Cortex of kidney (tissue), 1 donor: ENCODE data around the gene FBH1.
"Not testable (repeated sequence)": the region's sequence is repeated elsewhere in the genome, so short reads cannot be mapped to it uniquely, and the experiment has no call there.

Source experiments
- DNase-seq: peaks from one replicate; lab custom pipeline; 2025; lab: John Stamatoyannopoulos, UW

Gene FBH1

DNA sequence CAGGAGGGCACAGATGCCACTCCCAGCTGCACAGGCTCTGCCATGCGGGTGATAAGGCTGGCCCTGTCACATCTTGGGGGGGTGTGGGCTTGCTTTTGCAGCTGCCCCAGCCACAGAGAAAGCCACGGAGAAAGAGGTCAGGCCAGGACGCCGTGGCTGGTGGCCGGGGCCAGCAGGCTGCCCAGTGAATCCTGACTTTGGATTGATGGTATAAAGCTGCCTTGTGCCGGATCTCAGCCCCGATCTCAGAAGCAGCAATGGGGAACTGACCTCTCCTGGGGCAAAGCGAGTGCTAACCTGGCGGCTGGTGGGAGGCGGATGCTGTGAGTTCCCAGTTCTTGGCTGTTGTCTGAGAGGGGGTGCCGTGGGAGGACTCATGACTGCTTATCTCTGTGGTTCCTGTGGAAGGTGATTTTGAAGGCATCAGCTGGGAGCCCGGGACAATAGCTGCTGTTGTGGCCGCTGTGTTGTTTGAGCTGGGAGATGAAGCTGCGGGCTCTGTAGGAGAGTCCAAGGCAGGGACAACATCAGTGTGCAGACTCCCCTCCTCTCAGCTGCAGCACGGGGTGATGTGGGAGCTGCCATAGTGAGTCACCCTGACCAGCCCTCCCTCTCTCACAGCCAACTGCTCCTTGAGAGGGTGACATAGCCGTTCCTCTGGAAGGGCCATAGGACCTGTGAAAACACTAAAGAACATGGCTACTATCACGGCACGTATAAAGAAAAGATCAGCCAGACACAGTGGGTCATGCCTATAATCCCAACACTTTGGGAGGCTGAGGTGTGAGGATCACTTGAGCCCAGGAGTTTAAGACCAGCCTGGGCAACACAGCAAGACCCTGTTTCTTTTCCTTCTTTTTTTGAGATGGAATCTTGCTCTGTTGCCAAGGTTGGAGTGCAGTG is 70.3 kb downstream of the FBH1 start:
- no peak for DNase-seq

DNA sequence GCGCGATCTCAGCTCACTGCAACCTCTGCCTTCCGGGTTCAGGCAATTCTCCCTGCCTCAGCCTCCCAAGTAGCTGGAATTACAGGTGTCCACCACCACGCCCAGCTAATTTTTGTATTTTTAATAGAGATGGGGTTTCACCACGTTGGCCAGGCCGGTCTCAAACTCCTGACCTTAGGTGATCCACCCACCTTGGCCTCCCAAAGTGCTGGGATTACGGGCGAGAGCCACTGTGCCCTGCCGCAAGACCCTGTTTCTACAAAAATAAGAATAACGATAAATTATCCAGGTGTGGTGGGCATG is 70.9 kb downstream of the FBH1 start:
- not testable (repeated sequence) for DNase-seq

DNA sequence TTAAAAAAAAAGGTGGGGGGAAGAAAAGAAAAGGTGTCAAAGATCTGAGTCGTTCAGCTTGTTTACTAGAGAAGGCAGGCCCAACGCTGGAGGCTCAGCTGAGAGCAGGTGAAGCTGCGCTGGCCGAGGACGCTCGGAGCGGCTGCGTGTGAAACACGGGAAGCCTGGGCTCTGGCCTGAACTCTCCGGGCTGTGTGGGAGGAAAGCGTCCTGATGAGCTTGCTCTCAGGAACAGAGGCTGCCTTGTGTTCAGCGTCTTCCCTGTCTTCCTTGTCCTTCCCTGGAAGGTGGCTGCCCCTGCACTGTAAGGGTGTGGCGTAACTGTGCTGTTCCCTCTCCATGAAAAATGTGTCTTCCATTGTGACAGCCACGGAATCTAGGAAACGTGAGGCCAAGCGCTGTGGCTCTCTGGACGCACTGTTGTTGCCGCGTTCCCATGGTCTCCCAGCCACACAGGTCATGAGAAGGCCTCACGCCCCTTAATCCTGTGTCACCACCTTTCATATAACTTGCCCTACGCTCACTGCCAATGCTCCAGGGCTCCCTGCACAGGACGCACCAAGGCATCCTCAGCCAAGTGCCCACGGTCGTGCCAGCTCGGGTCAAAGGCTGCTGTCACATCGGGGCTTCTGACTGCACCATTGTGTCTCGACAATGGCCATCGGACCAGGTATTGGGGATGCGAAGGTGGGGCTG is 71.5 kb downstream of the FBH1 start:
- DNase-seq: no peak

DNA sequence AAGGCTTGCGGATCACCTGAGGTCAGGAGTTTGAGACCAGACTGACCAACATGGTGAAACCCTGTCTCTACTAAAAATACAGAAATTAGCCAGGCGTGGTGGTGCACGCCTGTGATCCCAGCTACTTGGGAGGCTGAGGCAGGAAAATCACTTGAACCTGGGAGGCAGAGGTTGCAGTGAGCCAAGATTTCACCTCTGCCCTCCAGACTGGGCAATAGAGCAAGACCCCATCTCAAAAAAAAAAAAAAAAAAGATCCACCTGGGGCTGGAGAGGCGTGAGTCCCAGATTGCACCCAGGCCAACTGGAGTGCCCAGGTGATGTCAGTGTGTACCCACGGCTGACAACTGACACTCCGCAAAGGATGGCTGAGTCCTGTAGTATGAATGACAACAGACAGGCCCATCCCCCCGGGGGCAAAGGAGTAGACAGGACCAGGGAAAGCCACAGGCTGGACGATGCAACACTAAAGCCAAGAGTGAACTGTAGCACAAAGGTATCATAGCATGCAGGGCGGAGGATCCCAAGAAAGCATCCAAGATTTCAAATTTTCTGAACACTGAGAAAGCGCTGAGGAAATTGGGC is 72.4 kb downstream of the FBH1 start:
- not testable (repeated sequence) for DNase-seq

DNA sequence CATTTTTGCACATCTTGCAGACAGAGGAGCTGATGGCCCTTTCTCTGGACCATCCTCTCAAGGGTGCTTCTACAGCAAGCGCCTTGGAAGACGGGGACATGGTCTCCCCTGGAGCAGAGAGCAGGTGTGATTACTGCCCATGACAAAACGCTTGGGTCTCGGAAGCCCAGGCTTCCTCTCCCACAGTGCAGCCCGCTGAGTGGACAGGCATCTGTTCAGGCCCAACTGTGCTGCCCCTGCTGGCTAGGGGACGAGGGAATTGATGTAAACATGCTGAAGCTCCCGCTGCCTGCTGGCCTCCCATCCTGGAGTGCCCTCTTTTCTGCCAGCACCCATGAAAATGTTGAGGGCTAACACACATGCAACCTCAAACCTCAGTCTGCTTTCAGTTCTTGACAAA is 73.0 kb downstream of the FBH1 start:
- no peak for DNase-seq

DNA sequence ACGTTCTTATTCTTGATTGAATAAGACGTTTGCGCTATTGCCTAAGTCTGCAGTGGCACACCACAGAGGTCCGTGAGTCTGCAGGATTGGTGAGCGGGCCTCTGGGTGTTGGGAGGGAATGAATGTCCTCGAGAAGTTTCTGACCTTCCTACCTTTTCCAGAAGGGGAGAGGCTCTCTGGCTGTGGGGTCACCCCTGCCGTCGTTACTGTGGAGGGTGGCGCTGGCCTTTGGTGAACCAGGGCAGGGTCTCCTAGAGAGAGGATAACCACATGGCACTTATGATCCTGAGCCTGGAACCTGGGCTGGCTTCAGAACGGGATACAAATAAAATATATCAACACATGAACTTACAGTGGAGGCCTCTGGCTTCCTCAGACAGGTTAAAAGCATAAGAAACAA is 73.5 kb downstream of the FBH1 start:
- no peak for DNase-seq

DNA sequence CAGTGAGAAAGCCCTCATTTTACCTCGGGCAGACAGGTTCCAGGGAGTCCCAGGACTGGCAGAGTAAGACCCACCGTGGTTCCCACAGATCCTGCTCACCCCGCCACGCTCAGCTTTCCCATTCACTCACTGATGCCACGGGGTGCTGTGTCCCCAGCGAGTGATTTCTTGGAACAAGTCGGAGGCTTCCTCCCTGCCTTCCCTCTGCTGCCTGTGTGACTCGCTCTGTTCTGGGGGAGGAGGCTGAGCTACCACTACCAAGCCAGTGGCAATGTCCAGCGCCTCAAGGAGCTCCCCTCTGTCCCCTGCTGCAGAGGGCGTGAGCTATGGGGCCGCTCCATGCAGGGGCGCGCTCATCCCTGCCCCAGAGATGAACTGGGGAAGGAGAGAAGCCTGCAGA is 74.7 kb downstream of the FBH1 start:
- DNase-seq: no peak

DNA sequence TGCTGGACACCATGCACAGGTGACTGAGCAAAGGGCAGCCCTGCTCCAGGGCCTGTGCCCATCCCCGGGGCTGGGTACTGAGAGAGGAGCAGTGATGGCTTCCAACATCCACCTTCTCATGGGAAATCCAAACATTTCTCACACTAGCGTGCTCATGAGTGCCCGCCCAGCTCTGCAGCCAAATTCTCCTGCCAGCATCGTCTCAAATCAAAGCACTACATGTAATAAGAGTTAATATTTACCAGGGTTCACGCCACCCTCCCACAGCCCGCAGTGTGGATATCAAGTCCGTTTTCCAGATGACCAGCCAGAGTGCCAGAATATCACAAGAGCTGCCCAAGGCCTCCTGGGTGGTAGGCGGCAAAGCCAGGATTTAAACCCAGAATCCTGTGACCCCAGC is 75.2 kb downstream of the FBH1 start:
- DNase-seq: no peak

DNA sequence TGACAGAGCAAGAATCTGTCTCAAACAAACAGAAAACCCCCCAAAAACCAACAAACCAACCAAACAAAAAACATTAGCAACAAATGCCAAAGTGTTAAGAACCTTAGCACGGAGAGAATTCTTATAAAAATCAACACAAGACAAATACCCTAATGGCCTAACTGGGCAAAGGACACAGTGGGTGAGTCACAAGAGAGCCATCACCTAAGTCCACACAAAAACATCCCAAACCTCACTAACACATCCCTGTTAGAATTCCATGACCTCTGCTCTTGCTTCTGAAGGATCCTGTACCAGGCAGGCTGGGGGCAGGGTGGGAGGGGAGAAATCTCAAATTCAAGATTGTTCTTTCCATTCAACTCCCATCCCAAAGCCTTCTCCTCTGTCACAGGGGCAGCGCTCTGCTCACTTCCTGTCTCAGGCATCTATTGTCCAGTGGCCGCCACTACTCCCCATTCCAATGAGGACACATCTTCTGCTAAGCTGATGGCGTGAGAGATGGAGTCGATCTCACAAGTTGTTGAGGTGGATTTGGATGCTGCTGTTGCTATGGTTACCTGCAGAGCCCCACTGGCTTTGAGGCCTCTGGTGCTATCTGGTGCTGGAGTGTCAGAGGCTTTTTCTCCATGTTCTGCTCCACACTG is 78.1 kb downstream of the FBH1 start:
- no peak for DNase-seq

DNA sequence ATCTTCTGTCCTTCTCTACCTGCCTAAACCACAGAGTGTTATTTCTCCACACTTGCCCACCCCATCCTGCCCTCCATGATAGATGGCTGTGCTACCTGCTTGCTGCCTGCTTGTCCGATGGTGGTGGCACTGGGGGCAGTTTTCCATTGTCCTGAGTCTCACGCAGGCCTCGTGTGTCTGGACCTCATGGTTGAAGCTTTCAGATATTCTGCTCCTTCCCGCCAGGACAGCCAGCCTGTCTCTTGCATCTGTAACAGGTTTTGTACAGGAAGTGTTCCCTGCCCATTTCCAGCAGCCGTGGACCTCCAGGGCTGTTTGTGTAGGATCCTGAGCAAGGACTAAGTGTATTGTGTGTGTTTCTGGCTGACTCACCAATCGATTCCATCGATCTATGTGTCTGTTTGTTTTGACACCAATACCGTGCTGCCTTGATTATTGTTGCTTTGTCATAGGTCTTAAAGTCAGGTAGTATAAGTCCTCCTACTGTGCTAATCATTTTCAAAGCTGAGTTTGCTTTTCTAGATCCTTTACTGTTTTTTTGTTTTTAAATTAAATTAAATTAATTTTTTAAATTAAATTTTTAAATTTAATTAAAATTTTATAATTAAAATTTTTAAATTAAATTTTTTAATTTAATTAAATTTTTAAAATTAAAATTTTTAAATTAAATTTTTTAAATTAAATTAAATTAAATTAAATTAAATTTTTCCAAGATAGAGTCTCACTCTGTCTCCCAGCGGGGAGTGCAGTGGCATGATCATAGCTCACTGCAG is 78.8 kb downstream of the FBH1 start:
- DNase-seq: no peak

DNA sequence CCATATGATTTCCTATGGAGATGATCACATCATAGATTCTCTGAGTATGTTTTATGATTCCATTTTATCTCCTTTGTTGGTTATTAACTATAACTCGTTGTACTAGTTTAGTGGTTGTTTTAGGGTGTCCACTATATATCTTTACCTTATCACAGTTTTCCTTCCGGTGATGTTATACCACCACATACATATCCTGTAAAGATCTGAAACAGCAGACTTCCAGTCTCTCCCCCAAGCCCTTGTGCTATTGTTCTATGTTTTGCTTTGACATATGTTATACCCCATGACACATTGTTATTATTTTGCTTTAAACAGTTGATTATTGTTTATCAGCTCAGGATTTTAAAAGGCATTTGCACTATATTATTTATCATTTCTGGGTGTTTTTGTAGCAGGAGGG is 80.0 kb downstream of the FBH1 start:
- no peak for DNase-seq

DNA sequence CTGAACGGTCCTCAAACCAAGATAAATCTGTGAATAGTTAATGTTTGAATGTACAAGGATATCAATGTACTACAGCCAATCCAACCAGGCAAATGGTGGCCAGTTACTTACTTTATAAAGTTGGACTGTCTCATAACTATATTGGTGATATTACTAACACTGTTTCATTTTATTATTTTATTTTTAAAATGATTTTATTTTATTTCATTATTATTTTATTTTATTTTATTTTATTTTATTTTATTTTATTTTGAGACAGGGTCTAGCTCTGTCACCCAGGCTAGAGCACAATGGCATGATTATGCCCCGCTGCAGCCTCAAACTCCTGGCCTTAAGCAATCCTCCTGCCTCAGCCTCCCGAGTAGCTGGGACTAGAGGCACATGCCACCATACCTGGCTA is 80.5 kb downstream of the FBH1 start:
- DNase-seq: no peak

DNA sequence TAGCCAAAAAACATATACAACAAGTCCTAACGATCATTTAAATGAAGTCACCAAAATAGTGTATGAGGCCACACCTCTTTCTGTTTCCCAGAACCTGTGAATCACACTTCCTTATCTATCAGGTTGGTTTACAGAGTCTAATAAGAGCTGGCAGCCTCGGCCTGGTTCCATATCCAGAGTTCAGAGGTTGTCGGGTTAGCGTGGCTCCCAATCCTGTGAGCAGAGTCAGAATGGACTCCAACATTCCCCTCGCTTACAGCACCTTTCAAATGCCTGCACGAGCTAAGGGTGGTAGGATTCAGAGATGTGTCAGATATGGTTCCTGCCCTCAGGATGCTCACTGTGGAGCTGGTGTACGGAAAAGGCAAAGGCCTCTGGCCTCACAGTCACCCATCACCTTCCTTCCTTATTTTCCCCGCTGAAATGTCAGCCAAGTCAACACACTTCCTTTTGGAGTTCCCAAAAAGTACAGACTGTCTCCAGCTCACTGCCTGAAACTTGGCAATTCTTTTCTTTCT is 81.3 kb downstream of the FBH1 start:
- no peak for DNase-seq

DNA sequence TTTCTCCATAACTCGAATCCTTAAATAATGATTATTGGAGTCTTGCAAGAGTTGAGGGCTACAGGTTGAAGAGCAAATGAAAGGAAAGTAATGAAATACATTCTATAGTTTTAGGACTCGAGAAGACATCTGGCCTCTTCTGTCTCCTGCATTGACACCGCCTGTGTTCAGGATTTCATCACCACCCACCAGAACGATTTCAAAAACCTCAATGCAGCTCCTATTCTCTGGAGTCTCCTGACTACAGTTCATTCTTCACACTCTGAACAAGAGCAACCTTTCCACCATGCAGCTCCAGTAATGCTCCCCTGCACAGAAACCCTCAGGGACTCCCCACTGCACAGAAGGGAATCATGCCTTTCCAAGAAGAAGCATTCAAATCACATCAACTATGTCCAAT is 81.8 kb downstream of the FBH1 start:
- no peak for DNase-seq

DNA sequence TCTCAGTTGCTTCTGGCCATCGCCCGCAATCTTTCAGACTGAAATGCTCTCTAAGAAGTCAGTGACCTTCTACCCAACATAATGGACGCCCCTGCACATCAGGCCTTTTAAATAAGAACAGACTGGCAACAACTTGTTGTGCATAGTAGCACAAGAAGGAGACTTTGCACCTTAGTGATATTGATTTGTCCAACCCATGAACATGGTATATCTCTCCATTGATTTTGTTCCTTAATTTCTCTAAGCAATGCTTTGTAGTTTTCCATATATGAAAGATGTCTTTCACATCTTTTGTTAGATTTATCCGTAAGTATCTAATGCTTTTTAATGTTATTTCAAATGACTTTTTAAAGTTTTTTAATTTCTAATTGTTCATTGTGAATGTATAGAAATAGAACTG is 83.0 kb downstream of the FBH1 start:
- DNase-seq: no peak

DNA sequence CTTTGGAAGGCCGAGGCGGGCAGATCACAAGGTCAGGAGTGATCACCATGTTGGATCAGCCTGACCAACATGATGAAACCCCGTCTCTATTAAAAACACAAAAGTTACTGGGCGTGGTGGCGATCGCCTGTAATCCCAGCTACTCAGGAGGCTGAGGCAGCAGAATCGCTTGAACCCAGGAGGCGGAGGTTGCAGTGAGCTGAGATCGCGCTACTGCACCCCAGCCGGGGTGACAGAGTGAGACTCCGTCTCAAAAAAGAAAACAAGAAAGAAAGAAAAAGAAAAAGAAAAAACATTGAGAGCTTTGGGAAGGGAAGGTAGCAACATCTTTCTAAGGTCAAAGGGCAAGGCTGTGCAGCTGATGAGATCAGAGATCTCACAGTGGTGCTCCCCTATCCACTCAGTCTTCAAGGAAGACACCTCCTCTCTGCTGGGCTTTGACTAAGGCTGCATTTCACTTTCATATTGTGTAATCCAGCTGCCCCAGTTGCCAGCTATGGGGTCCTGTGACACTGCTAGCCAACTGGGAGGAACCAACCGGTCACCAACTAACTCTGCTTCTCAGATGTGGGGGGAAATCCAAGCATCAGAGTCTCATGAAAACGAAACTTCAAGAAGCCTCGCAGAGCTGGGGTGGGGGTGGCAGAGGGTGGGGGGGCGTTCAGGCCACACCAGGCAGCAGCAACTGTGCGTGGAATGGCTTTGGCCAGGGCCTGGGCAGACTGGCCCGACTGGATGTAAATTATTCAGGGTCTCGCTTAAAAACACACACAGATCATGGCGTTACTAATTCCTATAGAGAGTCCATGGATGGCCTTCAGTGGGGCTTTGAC is 85.8 kb downstream of the FBH1 start:
- no peak for DNase-seq

DNA sequence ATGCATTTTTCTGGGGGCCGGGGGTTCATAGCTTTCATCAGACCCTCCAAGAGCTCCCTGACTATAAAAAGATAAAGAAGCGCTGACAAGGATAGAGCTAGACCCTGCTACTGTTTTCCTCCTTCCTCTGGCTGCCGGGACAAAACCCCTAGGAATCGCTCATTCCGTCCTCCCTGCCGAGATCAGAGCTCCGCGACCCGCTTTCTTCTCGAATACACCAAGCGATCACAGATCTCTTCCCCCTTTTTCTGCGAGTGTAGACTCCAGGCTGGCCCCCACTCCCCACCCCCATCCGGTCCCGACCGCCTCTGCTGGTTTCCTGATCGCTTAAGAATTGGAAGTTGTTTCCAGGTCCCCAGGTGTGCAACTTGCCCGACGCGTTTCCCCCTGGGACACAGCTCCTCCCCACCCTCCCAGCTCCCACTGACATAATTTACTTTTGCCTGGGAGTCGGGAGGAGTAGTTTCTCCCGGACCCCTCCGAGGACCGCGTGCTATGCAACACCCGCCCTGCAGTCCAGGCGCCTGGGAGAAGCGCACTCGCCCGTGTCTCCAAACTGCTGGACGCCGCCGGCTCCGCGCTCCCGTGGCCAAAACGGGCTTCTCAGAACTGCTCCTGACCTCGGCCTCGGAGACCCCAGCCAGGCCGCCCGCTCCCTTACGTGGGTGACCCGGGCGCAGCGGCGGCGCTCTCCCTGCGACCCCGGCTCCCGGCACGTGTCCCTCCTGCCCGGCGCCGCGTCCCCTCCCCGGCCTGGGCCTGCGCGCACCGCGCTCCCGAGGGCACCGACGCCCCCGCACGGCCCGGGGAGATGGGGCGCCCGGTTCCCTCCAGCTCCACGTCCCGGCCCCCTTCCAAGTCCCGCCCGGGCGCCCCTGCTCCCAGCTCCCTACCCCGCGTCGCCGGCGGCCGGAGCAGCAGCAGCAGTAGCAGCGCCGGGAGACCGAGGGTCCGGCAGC is 86.7 kb downstream of the FBH1 start:
- no peak for DNase-seq

DNA sequence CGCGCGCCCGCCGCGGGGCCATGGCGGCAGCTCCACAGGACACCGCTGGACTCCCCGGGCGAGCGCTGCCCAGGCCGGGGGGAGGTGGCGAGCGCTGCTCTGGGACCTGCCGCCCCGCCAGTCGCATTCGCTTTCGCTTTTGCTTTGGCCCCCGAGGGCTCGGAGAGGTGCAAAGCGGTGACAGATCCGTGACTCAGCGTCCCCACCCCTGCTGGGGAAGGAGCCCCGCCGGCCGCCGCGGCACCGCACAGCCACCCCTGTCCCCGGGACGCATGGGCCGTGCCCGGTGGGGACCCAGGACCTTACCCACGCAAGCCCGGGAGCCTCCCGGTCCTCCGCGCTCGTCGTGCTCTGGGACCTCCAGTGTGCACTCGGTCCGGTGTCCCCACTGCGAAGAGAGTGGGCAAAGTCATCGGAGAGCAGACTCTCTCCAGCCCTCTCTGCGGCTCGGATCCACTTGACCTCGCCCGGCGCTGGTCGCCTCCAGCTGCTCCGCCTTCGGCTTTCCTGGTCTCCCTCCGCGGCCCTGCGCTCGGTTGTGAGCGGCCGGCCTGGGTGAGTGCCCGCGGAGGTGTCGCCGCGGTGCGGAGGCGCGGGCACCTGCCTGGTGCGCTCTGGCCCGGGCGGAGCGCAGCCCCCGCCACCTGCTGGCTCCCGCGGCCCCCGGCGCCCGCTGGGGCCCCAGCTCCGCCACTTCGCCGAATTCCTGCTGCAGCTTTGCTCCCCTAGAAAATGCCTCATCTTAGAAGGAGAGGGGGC is 87.6 kb downstream of the FBH1 start, which contains the start of gene IL15RA:
Gene IL15RA, minus strand, starts transcription at position 73 of the 759 bp plus-strand sequence. Its CDS starts 51 bp downstream, at position 22.
- no peak for DNase-seq

DNA sequence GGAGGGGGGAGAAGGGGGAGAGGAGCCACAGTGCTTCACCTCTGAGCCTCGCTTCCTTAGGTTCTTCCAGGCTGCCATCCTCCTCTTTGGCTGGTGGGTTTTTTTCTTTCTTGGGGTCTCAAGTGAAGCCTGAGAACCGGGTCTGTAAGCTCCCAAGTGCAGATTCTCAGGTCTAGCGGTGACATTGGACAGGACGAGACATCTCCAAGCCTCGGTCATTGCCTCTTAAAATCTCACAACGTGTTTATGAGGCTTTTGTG is 88.1 kb downstream of the FBH1 start:
- no peak for DNase-seq
